A549 treated with RU486 at 1 μM for 4 hours (cell line): Measurements from ENCODE around the gene TPCN2. TPM values are rescaled to one million over a fixed set of nuclear protein-coding genes. Genes with fewer than 3 reads are reported as not detected.

Experiments used
- total RNA-seq: library from RNA; stranded (reverse); fragments of 200-300 nt; extraction: Qiagen RNA extraction; gene quantifications from 5 replicates; pipeline ENCODE4 v1.2.3, GENCODE V29; 2022; ENCODE audit warnings: low read depth

TPCN2 gene
- 9.1 to 13.9 TPM (median 12.4 TPM) in 5 replicates for total RNA-seq

DNA sequence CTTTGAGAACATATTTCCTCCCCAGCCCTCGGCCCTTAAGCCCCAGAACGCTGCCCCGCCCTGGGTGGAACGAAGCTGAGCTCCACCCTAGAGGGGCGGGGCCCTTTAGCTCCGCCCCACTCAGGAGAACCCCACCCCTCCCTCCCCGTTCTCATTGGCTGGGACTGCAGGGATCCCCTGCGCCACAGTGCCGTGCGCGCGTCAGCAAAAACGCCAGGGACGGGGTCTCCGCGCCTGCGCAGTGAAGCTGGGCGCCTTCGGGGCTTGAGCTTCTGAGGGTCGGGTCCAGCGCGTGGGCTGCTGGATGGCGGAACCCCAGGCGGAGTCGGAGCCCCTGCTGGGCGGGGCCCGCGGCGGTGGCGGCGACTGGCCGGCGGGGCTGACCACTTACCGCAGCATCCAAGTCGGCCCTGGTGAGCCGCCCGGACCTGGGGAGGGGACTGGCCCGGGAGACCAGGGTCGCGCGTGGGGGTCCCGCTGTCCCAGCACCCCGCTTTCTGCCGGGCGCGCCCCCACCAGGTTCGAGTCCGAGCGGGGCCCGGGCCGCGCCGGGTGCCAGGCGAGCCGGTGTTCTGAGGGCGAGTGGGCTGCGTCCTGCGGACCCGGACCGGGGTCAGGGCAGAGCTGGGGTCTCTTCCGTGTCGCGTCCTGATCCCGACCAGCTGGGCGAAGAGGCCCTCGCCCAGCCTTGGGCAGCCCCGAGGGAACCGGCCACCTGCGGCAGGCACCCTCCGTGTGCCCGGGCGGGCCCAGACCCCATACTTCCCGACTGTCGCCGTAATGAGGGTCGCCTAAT lies at the start of gene TPCN2:
TPCN2 (plus strand) TSS at position 239 of the 796 bp plus-strand sequence; CDS start at position 305, 66 bp downstream.

DNA sequence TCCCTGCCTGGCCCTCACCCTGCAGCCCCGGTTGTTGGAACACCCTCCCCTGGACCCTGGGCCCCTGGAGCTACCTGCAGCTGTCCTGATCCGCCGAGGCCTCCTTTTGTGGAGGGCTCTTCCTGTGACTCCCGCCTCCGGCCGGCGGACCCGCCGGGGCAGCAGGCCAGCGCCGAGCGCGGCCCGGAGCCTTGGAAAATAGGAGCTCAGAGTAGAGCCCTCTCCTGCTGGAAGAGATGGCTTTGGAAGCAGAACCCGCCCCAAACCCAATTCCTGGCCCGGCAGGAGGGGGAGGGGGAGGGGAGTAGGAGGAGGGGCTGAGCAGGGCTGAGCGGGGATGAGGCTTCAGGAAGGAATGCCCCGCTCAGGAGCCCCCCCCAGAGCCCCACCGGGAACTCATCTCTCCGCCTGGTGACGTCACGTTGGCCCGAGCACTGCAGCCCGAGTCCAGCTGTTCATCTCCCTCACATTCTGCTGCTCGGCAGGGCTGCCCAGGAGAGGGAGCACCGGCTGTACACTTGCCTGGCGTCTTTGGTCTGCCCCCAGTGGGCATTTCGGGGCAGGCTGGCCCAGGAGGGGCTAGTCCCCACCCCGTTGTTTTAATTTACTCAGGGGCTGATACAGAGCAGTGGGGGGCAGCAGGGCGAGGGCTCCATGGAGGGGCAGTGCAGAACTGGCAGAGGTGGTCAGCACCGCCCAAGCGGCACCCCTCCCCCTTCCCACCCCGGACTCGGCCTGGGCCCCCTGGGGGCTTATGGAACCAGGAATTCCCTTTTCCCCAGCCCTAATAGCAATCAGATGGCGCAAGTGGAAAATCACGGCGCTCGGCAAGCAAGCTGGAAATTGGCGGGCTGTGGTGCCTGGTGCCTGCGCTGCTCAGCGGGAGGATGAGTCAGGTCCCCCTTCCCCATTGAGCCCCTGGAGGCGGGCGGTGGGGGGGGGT lies 35.5 kb upstream of the TPCN2 start, which contains the start of gene MRGPRF:
MRGPRF (minus strand) TSS at position 238 of the 943 bp plus-strand sequence. CDS start 3,345 bp downstream, outside the sequence.

DNA sequence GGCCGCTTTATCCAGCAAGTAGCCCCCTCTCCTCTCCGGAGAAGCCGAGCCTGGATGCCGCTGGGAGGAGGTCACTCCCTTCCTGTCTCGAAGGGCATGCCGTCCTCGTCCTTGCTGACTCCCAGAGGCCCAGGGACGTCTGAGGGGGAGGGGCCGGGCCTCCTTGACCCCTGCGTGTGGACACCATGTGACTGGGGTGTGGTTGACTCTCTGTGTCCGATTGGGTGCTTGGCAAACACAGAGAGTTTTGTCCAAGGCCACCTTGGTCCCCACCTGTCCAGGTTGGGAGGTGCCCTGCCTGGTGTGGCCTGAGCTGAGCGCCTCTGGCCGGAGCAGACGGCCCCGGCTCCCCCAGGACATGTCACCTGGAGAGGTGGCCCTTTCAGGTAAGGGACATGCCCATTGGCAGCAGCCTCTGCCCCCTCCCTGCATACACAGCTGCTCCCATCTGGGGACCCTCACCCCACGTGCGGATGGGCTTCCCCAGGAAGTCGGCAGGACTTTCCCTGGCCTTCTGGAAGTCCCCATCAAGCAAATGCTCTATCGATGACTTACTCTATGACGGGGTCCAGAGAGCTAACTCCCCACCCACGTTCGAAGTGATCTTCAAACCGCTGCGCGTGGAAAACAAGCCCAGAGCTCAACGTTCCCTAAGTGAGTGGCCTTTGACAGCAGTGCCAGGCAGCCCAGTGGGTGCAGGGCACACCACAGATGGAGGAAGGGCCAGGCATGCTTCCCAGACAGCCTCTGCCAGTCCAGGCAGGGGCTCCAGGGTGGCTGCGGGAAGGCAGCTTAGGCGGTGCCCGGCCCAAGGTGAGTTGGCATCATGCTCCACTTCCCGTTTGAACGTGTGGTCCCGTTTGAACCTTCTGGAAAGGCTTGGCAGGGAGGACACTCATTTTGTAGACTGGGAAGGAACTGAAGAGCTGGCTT lies 106.8 kb downstream of the TPCN2 start, which contains the start of gene SMIM38:
SMIM38 (plus strand) TSS at position 634 of the 933 bp plus-strand sequence. CDS start 1,912 bp downstream, outside the sequence.

Other genes with a start within 250 kb of the TPCN2 start
- gene CPT1A, start 207.0 kb upstream of the TPCN2 start, total RNA-seq, result 34.6 to 42.8 TPM (median 39.2 TPM) in 5 replicates
- gene MRPL21, start 145.1 kb upstream of the TPCN2 start, total RNA-seq, result 129 to 159 TPM (median 139 TPM) in 5 replicates
- 12.5 to 16.6 TPM (median 15.3 TPM) in 5 replicates for gene IGHMBP2, start 145.0 kb upstream of the TPCN2 start, total RNA-seq
- gene MRGPRD, start 67.9 kb upstream of the TPCN2 start, total RNA-seq, result not detected in 5 replicates
- gene MRGPRF, start 35.7 kb upstream of the TPCN2 start, total RNA-seq, result 0.08 to 0.18 TPM (median 0.14 TPM) in 4 of 5 replicates, not detected in the other
- gene SMIM38, start 107.0 kb downstream of the TPCN2 start, total RNA-seq, result 0.06 TPM in 1 of 5 replicates, not detected in the others
- gene MYEOV, start 245.2 kb downstream of the TPCN2 start, total RNA-seq, result 92.4 to 111 TPM (median 104 TPM) in 5 replicates